NB4 (cell line): ENCODE results near the gene TMEM165.

Experiments
- CTCF ChIP-seq: IDR thresholded peaks from one replicate; pipeline ENCODE4 v1.5.1; 2012; ENCODE audit warnings: low read depth, low read length
- POLR2A ChIP-seq: IDR thresholded peaks from 2 replicates; pipeline ENCODE4 v1.6.1; 2011; ENCODE audit warnings: mild to moderate bottlenecking; ENCODE audit not compliant: insufficient read length; ENCODE audit errors: extremely low read depth
- TF ChIP-seq, protein P1 (sequence below): IDR thresholded peaks from 2 replicates; pipeline ENCODE4 v1.6.1; 2011; ENCODE audit warnings: low read depth, low read length

DNA sequence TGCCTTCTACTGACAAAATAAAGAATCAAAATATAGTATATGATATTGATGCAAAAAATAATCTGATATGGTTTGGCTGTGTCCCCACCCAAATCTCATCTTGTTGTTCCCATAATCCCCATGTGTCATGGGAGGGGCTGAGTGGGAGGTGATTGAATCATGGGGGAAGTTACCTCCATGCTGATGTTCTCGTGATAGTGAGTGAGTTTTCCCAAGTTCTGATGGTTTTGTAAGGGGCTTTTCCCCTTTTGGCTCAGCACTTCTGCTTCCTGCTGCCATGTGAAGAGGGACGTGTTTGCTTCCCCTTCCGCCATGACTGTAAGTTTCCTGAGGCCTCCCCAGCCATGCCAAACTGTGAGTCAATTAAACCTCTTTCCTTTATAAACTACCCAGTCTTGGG lies 70.2 kb downstream of the TMEM165 start:
- TF ChIP-seq POLR2A (no peak), CTCF (no peak)
- TF ChIP-seq, protein P1, sequence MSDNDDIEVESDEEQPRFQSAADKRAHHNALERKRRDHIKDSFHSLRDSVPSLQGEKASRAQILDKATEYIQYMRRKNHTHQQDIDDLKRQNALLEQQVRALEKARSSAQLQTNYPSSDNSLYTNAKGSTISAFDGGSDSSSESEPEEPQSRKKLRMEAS: no peak
